Activated CD8-positive, alpha-beta memory T cell treated with anti-CD3 and anti-CD28 coated beads, Interleukin-2, amount 50 U/mL, for 4 hours (primary cell): Measurements from ENCODE around the gene COQ3.
A peak's percentile ranks its signal among the peaks of the same experiment; 100 is the strongest.

Experiments used
- DNase-seq: peaks from one replicate; pipeline ENCODE4 v3.0.0-alpha.2; 2020

The COQ3 gene

GRCh38 chr6:99393698-99394531, at the start of gene COQ3:
COQ3 (minus strand) TSS chr6:99394195; CDS start chr6:99394179, 16 bp downstream.
- peak; percentile 57 for DNase-seq

GRCh38 chr6:99434702-99435530, 40.9 kb upstream of the COQ3 start:
- DNase-seq = no peak

GRCh38 chr6:99432877-99433276, 38.9 kb upstream of the COQ3 start:
- DNase-seq = no peak

GRCh38 chr6:99431901-99432300, 37.9 kb upstream of the COQ3 start:
- DNase-seq = no peak

GRCh38 chr6:99427988-99428387, 34.0 kb upstream of the COQ3 start:
- no peak for DNase-seq

- DNase-seq = no peak
Observed at GRCh38 chr6:99426451-99426757, 32.4 kb upstream of the COQ3 start.

GRCh38 chr6:99425647-99426450, 31.9 kb upstream of the COQ3 start:
- peak; percentile 64 for DNase-seq

- peak; percentile 80 for DNase-seq
Observed at GRCh38 chr6:99424761-99425646, 31.0 kb upstream of the COQ3 start, which contains the start of gene PNISR. PNISR (minus strand) TSS chr6:99425308; CDS start chr6:99414659, 10,649 bp downstream.

GRCh38 chr6:99424022-99424421, 30.0 kb upstream of the COQ3 start:
- DNase-seq = no peak

GRCh38 chr6:99422912-99423311, 28.9 kb upstream of the COQ3 start:
- DNase-seq = no peak

GRCh38 chr6:99416892-99417767, 23.1 kb upstream of the COQ3 start:
- no peak for DNase-seq

- DNase-seq = no peak
Observed at GRCh38 chr6:99416226-99416625, 22.2 kb upstream of the COQ3 start.

GRCh38 chr6:99415446-99415845, 21.5 kb upstream of the COQ3 start:
- no peak for DNase-seq

GRCh38 chr6:99412065-99412464, 18.1 kb upstream of the COQ3 start:
- no peak for DNase-seq

GRCh38 chr6:99409672-99410071, 15.7 kb upstream of the COQ3 start:
- DNase-seq = no peak

- DNase-seq = no peak
Observed at GRCh38 chr6:99407076-99407475, 13.1 kb upstream of the COQ3 start.

GRCh38 chr6:99402448-99402847, 8.5 kb upstream of the COQ3 start:
- no peak for DNase-seq

GRCh38 chr6:99397287-99397686, 3.3 kb upstream of the COQ3 start:
- DNase-seq = no peak

GRCh38 chr6:99393366-99393697, 663 bp downstream of the COQ3 start:
- DNase-seq = no peak

- no peak for DNase-seq
Observed at GRCh38 chr6:99390896-99391295, 3.1 kb downstream of the COQ3 start.

- no peak for DNase-seq
Observed at GRCh38 chr6:99384507-99384906, 9.5 kb downstream of the COQ3 start.
